NCI-H1105 treated with DMSO at 0.1 percent for 48 hours (cell line): ENCODE data around the gene NOP9.

ENCODE experiments used
- DNase-seq: peaks from one replicate; lab custom pipeline; 2025; lab: John Stamatoyannopoulos, UW

NOP9 gene

GRCh38 chr14:24263848-24264247, 35.8 kb upstream of the NOP9 start:
- no peak for DNase-seq

- no peak for DNase-seq
Observed at GRCh38 chr14:24264298-24264697, 35.4 kb upstream of the NOP9 start.

GRCh38 chr14:24266344-24267244, 33.1 kb upstream of the NOP9 start:
- DNase-seq: no peak

GRCh38 chr14:24267516-24267915, 32.1 kb upstream of the NOP9 start:
- DNase-seq: no peak

- no peak for DNase-seq
Observed at GRCh38 chr14:24268225-24268624, 31.4 kb upstream of the NOP9 start.

- no peak for DNase-seq
Observed at GRCh38 chr14:24269368-24269767, 30.3 kb upstream of the NOP9 start.

- no peak for DNase-seq
Observed at GRCh38 chr14:24269910-24270536, 29.6 kb upstream of the NOP9 start.

- DNase-seq: no peak
Observed at GRCh38 chr14:24270537-24271133, 29.0 kb upstream of the NOP9 start.

- peak; percentile 93 for DNase-seq
Observed at GRCh38 chr14:24271134-24271833, 28.4 kb upstream of the NOP9 start, which contains the start of gene RABGGTA. RABGGTA (minus strand) TSS chr14:24271597; CDS start chr14:24271115, 482 bp downstream.

GRCh38 chr14:24271834-24272263, 27.8 kb upstream of the NOP9 start:
- no peak for DNase-seq

- DNase-seq: no peak
Observed at GRCh38 chr14:24272467-24272866, 27.2 kb upstream of the NOP9 start.

GRCh38 chr14:24273422-24273998, 26.1 kb upstream of the NOP9 start:
- DNase-seq: no peak

GRCh38 chr14:24274101-24274543, 25.5 kb upstream of the NOP9 start:
- no peak for DNase-seq

GRCh38 chr14:24277071-24277470, 22.6 kb upstream of the NOP9 start:
- no peak for DNase-seq

GRCh38 chr14:24277606-24278321, 21.9 kb upstream of the NOP9 start:
- DNase-seq: no peak

GRCh38 chr14:24278424-24278823, 21.2 kb upstream of the NOP9 start:
- no peak for DNase-seq

- peak; percentile 5 for DNase-seq
Observed at GRCh38 chr14:24279301-24280186, 20.1 kb upstream of the NOP9 start.

GRCh38 chr14:24280797-24281460, 18.7 kb upstream of the NOP9 start:
- DNase-seq: no peak

GRCh38 chr14:24281636-24282035, 18.0 kb upstream of the NOP9 start:
- no peak for DNase-seq

GRCh38 chr14:24282736-24283135, 16.9 kb upstream of the NOP9 start:
- DNase-seq: no peak
